ENCODE results near the gene BRAP.
"Not testable (repeated sequence)": the region's sequence is repeated elsewhere in the genome, so short reads cannot be mapped to it uniquely, and the experiment has no call there.

Gene BRAP

DNA sequence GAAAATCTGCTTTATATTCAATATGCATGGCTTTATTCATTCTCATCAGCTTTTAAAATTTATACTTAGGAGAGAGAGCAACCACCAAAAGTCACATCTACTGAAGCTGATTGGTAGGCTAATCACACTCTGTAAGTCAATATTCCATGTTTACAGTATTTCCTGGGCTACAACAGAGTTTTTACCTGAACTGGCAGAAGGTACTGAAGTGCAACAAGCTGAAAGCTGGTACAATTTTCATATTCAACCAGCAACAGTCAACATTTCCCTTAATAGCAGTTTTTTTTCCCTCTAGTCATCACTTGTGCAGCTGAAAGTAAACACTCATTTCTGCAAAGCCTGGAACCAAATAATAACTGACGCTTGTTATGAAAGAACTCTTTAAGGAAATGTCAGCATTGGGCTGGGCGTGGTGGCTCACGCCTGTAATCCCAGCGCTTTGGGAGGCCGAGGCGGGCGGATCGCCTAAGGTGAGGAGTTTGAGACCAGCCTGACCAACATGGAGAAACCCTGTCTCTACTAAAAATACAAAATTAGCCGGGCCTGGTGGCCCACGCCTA is 12.9 kb downstream of the BRAP start:
- TF ChIP-seq, protein P1, sequence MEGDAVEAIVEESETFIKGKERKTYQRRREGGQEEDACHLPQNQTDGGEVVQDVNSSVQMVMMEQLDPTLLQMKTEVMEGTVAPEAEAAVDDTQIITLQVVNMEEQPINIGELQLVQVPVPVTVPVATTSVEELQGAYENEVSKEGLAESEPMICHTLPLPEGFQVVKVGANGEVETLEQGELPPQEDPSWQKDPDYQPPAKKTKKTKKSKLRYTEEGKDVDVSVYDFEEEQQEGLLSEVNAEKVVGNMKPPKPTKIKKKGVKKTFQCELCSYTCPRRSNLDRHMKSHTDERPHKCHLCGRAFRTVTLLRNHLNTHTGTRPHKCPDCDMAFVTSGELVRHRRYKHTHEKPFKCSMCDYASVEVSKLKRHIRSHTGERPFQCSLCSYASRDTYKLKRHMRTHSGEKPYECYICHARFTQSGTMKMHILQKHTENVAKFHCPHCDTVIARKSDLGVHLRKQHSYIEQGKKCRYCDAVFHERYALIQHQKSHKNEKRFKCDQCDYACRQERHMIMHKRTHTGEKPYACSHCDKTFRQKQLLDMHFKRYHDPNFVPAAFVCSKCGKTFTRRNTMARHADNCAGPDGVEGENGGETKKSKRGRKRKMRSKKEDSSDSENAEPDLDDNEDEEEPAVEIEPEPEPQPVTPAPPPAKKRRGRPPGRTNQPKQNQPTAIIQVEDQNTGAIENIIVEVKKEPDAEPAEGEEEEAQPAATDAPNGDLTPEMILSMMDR (IDR thresholded peaks at IDR 0.05; ENCODE audit: low read depth, low read length): no peak
- H3K4me3 ChIP-seq (ENCODE audit: low read depth, low read length): no peak overlapping the region

DNA sequence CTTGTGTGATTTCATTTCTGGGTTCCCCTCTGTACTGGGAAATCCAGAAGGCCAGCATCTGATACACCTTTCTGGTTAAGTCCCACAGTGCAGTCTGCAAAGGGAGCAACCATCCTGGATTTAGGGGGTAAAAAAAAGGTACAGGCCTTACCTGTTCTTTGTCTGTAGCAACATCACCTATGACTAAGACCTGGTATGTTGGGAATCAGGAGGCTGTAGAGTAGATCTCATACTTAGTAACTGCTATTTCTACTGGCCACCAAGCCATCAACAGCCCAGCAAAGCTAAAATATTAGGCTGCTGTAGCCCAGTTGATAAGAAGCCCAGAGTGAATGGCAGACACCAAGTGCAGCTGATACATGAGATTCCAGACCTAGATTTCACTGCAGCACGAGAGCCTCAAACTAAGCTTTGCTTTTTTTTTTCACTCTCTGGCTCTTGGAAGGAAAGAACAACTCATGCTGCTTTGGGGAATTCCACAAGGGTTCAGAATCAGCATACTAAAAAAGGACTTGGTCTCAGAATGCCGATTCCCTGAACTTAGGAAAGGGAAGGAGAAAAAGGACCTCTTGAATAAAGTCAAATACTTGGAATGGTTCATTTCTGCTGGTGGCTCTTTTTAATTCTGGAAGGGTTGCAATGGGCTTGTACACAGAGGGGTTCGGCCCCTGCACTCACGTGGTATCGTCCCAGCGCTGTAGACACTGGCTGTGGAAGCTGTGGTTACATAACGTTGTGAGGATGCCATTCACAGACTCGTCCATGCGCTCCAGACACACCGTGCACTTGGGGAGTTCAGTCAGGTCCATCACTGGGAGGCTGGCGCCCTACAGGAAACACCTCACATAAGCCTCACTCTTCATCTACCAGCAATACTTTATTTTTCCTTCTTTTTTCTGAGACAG is 20.5 kb downstream of the BRAP start:
- TF ChIP-seq, protein P1 (IDR thresholded peaks at IDR 0.05; ENCODE audit: low read depth, low read length): no peak
- no peak overlapping the region for H3K4me3 ChIP-seq (ENCODE audit: low read depth, low read length)

DNA sequence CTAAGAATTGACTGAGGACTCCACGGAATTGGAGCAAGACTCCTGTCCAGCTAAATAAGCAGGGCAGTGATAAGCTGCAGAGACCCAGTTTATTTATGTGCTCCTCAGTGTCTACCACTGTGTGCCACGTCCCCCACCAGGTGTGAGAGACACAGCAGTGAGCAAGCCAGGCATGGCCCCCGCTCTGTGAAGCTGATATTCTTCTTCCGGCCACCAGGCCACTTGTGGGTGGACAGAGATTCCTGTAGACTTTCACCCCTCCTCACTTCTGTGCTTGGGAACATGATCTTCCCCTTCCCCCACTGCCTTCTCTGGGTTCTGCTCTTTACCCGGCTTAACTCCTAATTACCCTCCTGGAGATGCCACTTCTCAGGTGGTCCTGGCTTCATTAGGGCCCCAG is 21.3 kb downstream of the BRAP start:
- H3K4me3 ChIP-seq (ENCODE audit: low read depth, low read length): no peak overlapping the region
- TF ChIP-seq, protein P1 (IDR thresholded peaks at IDR 0.05; ENCODE audit: low read depth, low read length): no peak

DNA sequence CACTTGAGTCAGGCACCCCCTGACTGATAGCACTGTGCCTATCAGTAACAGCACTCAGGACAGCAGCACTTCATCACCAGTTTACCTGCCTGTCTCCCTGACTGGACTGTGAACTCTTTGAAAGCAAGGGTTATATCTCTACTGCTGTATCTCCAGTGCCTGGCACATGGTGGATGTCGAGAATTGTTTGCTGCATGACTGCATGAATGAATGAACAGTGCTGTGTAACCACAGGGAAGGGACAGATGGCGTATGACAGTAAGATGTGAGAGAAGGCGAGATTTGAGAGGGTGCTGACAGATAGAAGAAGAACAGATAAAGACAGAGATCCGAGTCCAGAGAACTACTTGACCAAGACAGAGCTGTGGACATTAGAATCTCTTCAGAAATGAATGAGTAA is 29.7 kb downstream of the BRAP start:
- no peak overlapping the region for H3K4me3 ChIP-seq (ENCODE audit: low read depth, low read length)
- TF ChIP-seq, protein P1 (IDR thresholded peaks at IDR 0.05; ENCODE audit: low read depth, low read length): no peak

DNA sequence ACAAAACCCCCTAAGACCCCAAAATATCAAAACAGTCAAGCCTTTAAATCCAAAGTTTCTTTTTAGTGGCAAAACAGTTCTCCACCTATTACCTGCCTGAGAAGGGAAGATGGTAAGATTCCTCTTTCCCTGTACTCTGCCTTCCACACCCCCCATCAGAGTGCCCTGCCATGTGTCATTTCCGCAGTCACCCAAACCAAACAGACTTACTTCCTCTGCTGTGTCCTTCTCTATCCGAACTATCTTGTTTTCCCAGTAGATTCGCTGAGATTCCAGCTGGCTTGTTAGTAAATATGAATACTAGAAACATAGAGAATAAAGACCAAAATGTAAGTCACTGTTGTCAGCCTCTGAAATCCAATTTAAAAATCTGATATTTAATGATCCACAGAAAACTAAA is 30.4 kb downstream of the BRAP start:
- TF ChIP-seq, protein P1 (IDR thresholded peaks at IDR 0.05; ENCODE audit: low read depth, low read length): no peak
- H3K4me3 ChIP-seq (ENCODE audit: low read depth, low read length): no peak overlapping the region

DNA sequence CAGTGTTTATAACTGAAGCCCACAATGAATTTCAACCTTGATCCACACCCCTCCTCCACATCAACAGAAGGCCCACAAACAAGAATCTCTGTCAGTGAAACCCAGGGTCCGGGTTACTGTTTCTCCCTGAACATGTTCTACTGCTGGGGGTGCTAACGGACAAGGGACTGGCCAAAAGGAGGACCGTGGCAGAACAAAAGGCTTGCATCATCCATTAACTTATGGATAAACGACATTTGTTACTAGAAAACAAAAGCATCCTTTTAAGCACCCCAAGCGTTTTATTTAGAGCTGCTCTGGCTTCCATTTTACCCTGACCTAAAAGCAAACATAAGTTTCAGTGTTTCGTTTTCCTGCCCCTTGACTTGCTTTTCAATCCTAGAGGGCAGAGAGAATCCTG is 32.2 kb downstream of the BRAP start:
- H3K4me3 ChIP-seq (ENCODE audit: low read depth, low read length): no peak overlapping the region
- TF ChIP-seq, protein P1 (IDR thresholded peaks at IDR 0.05; ENCODE audit: low read depth, low read length): no peak

DNA sequence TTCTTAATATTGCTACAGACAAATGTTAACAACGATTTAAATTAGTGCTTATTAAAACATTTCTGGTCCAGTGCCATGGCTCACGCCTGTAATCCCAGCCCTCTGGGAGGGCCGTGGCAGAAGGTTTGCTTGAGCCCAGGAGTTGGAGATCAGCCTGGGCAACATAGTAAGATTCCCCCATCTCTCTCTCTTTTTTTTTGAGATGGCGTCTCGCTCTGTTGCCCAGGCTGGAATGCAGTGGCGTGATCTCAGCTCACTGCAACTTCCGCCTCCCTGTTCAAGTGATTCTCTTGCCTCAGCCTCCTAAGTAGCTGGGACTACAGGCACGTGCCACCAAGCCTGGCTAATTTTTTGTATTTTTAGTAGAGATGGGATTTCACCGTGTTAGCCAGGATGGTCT is 33.2 kb downstream of the BRAP start:
- not testable (repeated sequence) for H3K4me3 ChIP-seq (ENCODE audit: low read depth, low read length)
